Neuron (in vitro differentiated cells): ENCODE results near the gene GJB2.

Experiments used
- H2AFZ ChIP-seq: one replicate; pipeline ENCODE4 v1.6.1; 2013; ENCODE audit warnings: low read depth, mild to moderate bottlenecking, inconsistent platforms, low read length, moderate library complexity
- H3K27me3 ChIP-seq: one replicate; pipeline ENCODE4 v1.6.1; 2013; ENCODE audit warnings: low read length; ENCODE audit not compliant: insufficient read depth
- H3K36me3 ChIP-seq: one replicate; pipeline ENCODE4 v1.6.1; 2013; ENCODE audit warnings: low read length; ENCODE audit not compliant: insufficient read depth
- H3K4me1 ChIP-seq: one replicate; pipeline ENCODE4 v1.6.1; 2013; ENCODE audit warnings: low read length; ENCODE audit not compliant: insufficient read depth
- H3K4me3 ChIP-seq: 2 replicates; pipeline ENCODE4 v1.5.1; 2013; ENCODE audit warnings: mild to moderate bottlenecking, low read length, moderate library complexity
- H3K9me3 ChIP-seq: one replicate; pipeline ENCODE4 v1.6.1; 2013; ENCODE audit warnings: low read length

GJB2 gene

GRCh38 chr13:20151016-20151415, 41.7 kb downstream of the GJB2 start:
- no peaks in the 10 kb centered on the region for H3K36me3 ChIP-seq
- no peak overlapping the region for H2AFZ ChIP-seq
- no peak overlapping the region for H3K4me3 ChIP-seq
- H3K4me1 ChIP-seq, result peaks cover 3% of the 10 kb centered on the region
- peaks cover 23% of the 10 kb centered on the region for H3K27me3 ChIP-seq
- H3K9me3 ChIP-seq, result no peaks in the 10 kb centered on the region

- H3K4me3 ChIP-seq, result no peak overlapping the region
- H3K4me1 ChIP-seq, result peaks cover 3% of the 10 kb centered on the region
- H3K9me3 ChIP-seq, result no peaks in the 10 kb centered on the region
- peaks cover 26% of the 10 kb centered on the region for H3K27me3 ChIP-seq
- H2AFZ ChIP-seq, result no peak overlapping the region
- no peaks in the 10 kb centered on the region for H3K36me3 ChIP-seq
Measured at GRCh38 chr13:20150561-20150960, 42.2 kb downstream of the GJB2 start.

DNA sequence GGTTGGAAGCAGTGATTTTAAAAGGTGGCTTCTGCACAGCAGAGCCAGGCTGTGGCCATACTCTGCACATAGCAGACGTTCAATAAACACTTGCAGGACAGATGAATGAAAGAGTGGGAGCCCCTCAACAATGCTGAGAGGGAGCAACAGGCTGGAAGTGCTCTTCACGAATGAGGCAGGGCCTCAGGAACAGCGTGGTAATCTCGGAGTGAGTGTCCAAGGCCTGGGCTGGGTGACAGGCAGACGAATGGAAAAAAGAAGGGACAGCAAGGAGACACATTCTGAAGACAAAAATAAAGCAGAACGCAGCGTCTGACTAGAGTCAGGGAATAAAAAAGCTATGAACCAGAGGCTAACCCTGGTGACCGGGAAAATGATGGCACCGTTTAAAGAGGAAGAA, 43.0 kb downstream of the GJB2 start:
- Histone ChIP-seq H3K9me3 (no peaks in the 10 kb centered on the region), H2AFZ (no peak overlapping the region), H3K36me3 (no peaks in the 10 kb centered on the region), H3K4me1 (peaks cover 3% of the 10 kb centered on the region), H3K27me3 (peaks cover 26% of the 10 kb centered on the region), H3K4me3 (no peak overlapping the region)

DNA sequence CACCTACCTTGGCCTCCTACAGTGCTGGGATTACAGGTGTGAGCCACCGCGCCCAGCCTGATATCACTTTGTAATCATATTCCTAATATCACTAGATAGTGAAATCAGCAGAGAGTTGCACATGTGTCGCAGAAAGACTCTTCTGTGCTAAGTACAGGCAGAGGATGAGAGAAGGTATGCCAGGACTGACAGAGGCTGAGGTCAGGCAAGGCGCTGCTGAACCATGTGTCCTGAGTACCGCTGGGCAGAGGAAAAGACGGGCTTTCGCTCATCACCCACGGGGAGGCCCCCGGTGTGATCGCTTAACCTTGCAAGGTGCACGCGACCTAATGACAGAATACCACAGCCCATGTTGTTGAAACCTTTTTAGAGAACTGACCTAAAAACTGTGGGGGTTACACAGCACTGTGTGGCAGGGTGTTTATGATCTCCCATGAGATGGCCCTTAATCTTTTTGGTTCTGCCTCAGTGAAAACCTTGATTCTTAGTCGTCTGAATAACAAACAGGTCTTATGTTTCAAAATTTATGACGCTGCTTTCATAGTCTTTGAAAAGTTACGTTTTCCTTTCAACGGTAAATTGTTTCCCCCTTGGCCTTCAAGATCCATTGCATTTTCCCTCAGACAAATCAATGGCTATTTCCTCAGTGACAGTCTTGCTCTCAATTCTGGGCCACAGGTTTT, 44.1 kb downstream of the GJB2 start:
- no peaks in the 10 kb centered on the region for H3K9me3 ChIP-seq
- H3K4me3 ChIP-seq, result no peak overlapping the region
- no peaks in the 10 kb centered on the region for H3K36me3 ChIP-seq
- H3K4me1 ChIP-seq, result peaks cover 3% of the 10 kb centered on the region
- peaks cover 28% of the 10 kb centered on the region for H3K27me3 ChIP-seq
- no peak overlapping the region for H2AFZ ChIP-seq

GRCh38 chr13:20146381-20146780, 46.4 kb downstream of the GJB2 start:
- Histone ChIP-seq H3K9me3 (peaks cover 3% of the 10 kb centered on the region), H3K36me3 (no peaks in the 10 kb centered on the region), H3K27me3 (peaks cover 34% of the 10 kb centered on the region), H2AFZ (no peak overlapping the region), H3K4me3 (no peak overlapping the region), H3K4me1 (peaks cover 3% of the 10 kb centered on the region)

- Histone ChIP-seq H2AFZ (no peak overlapping the region), H3K9me3 (peaks cover 3% of the 10 kb centered on the region), H3K4me3 (no peak overlapping the region), H3K27me3 (peaks cover 32% of the 10 kb centered on the region), H3K36me3 (no peaks in the 10 kb centered on the region), H3K4me1 (peaks cover 3% of the 10 kb centered on the region)
Measured at GRCh38 chr13:20145521-20145920, 47.2 kb downstream of the GJB2 start.

DNA sequence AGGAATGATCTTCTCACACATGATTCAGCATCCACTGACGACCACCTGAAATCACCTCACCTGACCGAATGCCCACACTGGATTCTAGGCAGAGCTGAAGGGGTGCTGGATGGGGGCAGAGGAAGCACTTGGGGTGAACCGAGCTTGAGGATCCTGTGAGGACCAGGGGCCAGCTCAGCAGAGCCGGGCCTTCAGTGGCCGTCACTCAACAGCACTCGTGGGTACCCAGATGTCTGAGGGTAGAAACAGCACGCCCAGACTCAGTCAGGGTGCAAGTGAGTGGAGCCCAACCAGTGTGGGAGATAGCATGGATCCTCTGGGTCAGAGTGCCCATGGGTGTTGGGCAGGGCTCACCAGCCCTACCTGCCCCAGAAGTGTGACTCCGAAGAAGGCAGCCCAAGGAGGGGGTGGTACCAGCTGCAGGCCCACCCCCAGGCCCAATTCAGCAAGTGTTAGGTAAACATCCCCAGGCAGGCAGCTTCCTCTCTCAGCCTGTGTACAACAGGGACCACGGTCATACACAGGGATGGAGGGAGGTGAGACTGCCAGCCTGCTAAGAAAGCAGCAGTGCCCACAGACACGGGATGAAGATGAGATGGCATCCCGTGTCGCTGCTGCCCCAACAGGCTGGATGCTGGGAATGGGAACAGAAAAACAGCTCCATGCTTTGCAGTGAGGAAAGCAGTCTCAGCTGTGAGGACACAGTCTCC, 48.4 kb downstream of the GJB2 start:
- Histone ChIP-seq H3K4me3 (no peak overlapping the region), H3K4me1 (no peaks in the 10 kb centered on the region), H3K36me3 (no peaks in the 10 kb centered on the region), H2AFZ (no peak overlapping the region), H3K27me3 (peaks cover 24% of the 10 kb centered on the region), H3K9me3 (peaks cover 3% of the 10 kb centered on the region)

DNA sequence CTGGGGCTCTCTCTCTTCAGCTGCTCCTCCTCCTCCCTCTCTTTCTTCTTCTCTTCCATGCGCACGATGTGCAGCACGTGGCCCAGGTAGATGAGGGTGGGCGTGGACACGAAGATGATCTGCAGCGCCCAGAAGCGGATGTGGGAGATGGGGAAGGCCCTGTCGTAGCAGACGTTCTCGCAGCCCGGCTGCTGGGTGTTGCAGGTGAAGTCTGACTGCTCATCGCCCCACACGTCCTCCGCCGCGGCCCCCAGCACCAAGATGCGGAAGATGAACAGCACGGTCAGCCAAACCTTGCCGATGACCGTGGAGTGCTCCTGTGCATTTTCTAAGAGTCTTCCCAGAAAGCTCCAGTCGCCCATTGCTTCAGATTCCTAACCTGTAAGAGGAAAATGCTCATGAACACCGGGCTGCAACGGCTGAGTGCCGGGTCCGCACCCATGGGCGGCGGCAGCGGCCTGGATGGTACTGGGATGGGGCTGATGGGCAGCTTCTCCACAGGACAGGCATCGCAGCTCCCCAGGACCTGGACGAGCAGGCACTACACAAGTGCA, 49.7 kb downstream of the GJB2 start:
- H2AFZ ChIP-seq, result no peak overlapping the region
- peaks cover 24% of the 10 kb centered on the region for H3K27me3 ChIP-seq
- no peak overlapping the region for H3K4me3 ChIP-seq

DNA sequence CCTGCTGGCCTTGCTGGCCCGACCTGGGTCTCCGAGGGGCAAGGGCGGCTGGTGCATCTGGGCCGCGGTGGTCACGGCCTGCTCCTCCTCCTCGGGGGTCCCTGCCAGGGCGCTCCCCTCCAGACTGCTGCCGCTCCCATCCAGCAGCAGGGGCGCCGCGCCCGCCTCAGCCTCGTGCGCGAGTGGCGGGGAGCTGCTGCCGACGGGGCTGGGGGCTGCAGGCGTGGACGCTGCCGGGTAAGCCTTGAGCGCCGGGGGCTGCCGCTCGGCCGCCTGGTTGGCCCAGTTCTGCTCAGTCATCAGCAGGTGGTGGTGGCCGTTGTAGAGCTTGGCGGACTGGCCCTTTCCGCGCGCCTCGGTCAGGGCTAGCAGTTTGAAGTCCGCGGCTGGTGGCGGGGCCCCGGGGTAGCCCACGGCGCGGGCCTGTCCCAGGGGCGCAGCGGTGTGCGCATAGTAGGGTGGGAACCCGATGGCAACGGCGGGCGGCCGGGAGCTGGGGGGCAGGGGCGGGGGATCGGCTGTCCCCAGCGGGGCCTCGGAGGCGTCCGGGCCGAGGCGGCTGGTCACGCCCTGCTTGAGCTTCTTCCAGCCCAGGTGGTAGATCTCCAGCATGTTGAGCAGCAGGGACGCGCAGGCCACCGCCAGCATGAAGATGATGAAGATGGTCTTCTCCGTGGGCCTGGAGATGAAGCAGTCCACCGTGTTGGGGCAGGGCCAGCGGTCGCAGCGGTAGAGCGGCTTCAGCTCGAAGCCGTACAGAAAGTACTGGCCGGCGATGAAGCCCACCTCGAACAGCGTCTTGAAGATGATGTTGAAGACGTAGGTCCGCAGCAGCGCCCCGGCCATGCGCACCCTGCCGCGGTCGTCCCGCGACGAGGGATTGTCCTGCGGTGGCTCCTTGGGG, 50.5 kb downstream of the GJB2 start:
- H3K4me3 ChIP-seq, result no peak overlapping the region
- H3K4me1 ChIP-seq, result no peaks in the 10 kb centered on the region
- peaks cover 29% of the 10 kb centered on the region for H3K27me3 ChIP-seq
- no peak overlapping the region for H2AFZ ChIP-seq
- H3K36me3 ChIP-seq, result no peaks in the 10 kb centered on the region
- peaks cover 3% of the 10 kb centered on the region for H3K9me3 ChIP-seq

More for the DNA sequence above, 49.7 kb downstream of the GJB2 start:
- Histone ChIP-seq H3K4me1 (no peaks in the 10 kb centered on the region), H3K36me3 (no peaks in the 10 kb centered on the region), H3K9me3 (peaks cover 3% of the 10 kb centered on the region)

DNA sequence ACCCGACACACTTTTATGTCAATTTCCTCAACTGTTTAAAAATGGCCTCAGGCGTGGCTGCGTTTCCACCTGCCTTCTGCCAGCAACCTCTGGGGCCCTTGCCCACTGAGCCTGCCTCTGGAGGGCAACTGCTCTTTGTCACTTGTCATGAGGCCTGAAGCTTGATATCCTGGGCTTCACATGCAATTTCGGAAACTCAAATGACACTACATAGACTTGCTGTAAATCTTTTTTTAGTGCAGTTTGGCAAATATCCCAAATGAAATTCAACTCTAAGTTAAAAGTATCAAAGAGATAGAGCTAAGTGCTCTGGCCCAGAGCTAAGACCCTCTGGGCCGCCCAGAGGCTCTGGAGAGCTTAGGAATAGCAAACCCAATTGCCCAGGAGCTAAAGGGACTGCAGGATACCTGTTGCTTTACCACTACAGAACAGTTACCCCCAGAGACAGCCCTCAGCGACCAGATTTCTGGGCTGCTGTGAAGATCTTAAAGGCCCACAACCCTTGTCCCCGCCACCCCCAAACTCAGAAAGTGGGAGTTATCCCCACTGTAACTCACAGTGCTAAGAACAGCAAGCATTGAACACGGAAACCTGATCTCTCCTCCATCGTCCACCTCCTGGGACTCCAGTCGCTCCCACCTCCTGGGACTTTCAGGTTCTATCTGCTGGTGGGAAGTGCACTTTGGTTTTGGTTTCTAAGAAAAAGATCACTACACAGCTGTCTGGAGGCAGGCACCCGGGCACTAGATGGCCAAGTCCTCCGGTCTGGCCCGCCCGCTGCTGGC, 51.3 kb downstream of the GJB2 start:
- no peaks in the 10 kb centered on the region for H3K36me3 ChIP-seq
- peaks cover 27% of the 10 kb centered on the region for H3K27me3 ChIP-seq
- H3K4me3 ChIP-seq, result no peak overlapping the region
- H3K4me1 ChIP-seq, result no peaks in the 10 kb centered on the region
- H3K9me3 ChIP-seq, result peaks cover 3% of the 10 kb centered on the region
- no peak overlapping the region for H2AFZ ChIP-seq

DNA sequence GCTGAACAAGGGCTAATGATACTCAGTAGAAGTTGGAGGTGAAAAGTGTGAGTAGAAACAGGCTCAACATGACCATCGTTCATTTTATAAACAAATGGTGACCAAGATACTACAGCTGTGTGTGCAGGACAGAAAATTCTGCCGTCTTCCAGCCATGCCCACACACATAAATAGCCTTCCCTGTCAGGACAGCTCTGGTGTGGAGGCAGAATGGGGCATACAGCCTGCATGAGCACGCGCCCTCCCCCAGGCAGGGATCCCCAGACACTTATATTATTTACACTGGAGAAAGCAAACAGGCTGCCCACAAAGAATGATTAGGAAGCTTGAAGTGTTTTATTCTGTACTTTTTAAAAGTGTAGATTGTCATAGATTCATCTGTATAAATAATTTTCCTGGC, 52.3 kb downstream of the GJB2 start:
- Histone ChIP-seq H2AFZ (no peak overlapping the region), H3K36me3 (no peaks in the 10 kb centered on the region), H3K4me3 (no peak overlapping the region), H3K9me3 (peaks cover 3% of the 10 kb centered on the region), H3K27me3 (peaks cover 20% of the 10 kb centered on the region), H3K4me1 (no peaks in the 10 kb centered on the region)

DNA sequence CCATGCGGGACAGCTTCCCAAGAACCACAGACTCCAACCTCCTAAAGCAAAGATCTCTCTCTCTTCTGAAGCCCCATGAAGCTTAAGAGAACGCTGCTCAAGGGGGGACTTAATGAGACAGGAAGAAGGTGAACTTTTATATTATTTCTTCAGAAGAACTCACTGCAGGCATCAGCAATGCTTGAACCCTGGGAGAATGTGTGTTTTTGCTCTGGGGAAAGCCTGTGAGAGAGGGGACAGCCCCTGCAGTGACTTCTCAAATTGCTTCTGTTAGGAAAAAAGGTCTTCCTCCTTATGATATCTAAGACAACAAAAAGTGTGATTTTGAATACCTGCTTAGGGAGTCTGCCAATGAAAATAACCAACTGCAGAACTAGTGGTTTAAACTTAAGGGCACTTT, 54.9 kb downstream of the GJB2 start:
- no peak overlapping the region for H3K4me3 ChIP-seq
- no peaks in the 10 kb centered on the region for H3K36me3 ChIP-seq
- H3K27me3 ChIP-seq, result peaks cover 10% of the 10 kb centered on the region
- no peak overlapping the region for H2AFZ ChIP-seq
- H3K4me1 ChIP-seq, result no peaks in the 10 kb centered on the region
- peaks cover under 1% of the 10 kb centered on the region for H3K9me3 ChIP-seq
